Prostate gland (tissue), 2 donors: ENCODE data around the gene GIMAP4.

Experiments
- CTCF ChIP-seq, 4 experiments: fragments of 200-600 bp in 2 of 4; fragments of 450-650 bp in 2 of 4; sonication (generic) in 2 of 4; IDR thresholded peaks; 1 replicate in 3 of 4; 2 replicates in 1 of 4; pipeline ENCODE4 v1.5.1; 2016 to 2019; ENCODE audit warnings: antibody characterized with exemption in 4 of 4, mild to moderate bottlenecking in 2 of 4, moderate library complexity in 2 of 4
- POLR2A ChIP-seq: fragments of 450-650 bp; IDR thresholded peaks from one replicate; pipeline ENCODE4 v1.6.1; 2016; ENCODE audit warnings: antibody characterized with exemption, mild to moderate bottlenecking
- POLR2AphosphoS5 ChIP-seq: sonication (generic); formaldehyde crosslinking; IDR thresholded peaks from one replicate; pipeline ENCODE4 v1.6.1; 2017; ENCODE audit warnings: antibody characterized with exemption

- TF ChIP-seq POLR2AphosphoS5 (no peak), POLR2A (no peak), CTCF (IDR thresholded peaks at IDR 0.05) (no peak)
Observed at GRCh38 chr7:150621376-150621775, 54.2 kb downstream of the GIMAP4 start.
